Karpas-422 (cell line): Measurements from ENCODE around the gene WWTR1. TPM values are rescaled to one million over a fixed set of nuclear protein-coding genes. Genes with fewer than 3 reads are reported as not detected.

Experiments used
- DNase-seq: peaks from one replicate; pipeline ENCODE4 v3.0.0-alpha.2; 2015
- H2AFZ ChIP-seq: fragments of 200-600 bp; sonication (generic); 2 replicates; pipeline ENCODE4 v1.6.1; 2014; ENCODE audit warnings: antibody characterized with exemption, low read length, mixed read lengths
- H3K27ac ChIP-seq: fragments of 200-600 bp; sonication (generic); 2 replicates; pipeline ENCODE4 v1.5.1; 2014; ENCODE audit warnings: mild to moderate bottlenecking, low read length, moderate library complexity
- H3K27me3 ChIP-seq: fragments of 200-600 bp; sonication (generic); 2 replicates; pipeline ENCODE4 v1.6.1; 2014; ENCODE audit warnings: low read length, mixed read lengths
- H3K36me3 ChIP-seq: fragments of 200-600 bp; sonication (generic); 2 replicates; pipeline ENCODE4 v1.6.1; 2014; ENCODE audit warnings: low read length, mixed read lengths; ENCODE audit not compliant: insufficient read depth
- H3K4me1 ChIP-seq: fragments of 200-600 bp; sonication (generic); 2 replicates; pipeline ENCODE4 v1.6.1; 2014; ENCODE audit warnings: mild to moderate bottlenecking, low read length, mixed read lengths
- H3K4me2 ChIP-seq: fragments of 200-600 bp; sonication (generic); 2 replicates; pipeline ENCODE4 v1.6.1; 2014; ENCODE audit warnings: low read length, low read depth, mild to moderate bottlenecking; ENCODE audit not compliant: poor library complexity, severe bottlenecking
- H3K4me3 ChIP-seq: fragments of 200-600 bp; sonication (generic); 2 replicates; pipeline ENCODE4 v1.5.1; 2014; ENCODE audit warnings: mild to moderate bottlenecking, antibody characterized with exemption, low read length, mixed read lengths
- H3K79me2 ChIP-seq: fragments of 200-600 bp; sonication (generic); 2 replicates; pipeline ENCODE4 v1.6.1; 2014; ENCODE audit warnings: mild to moderate bottlenecking, low read length, mixed read lengths
- H3K9ac ChIP-seq: fragments of 200-600 bp; sonication (generic); 2 replicates; pipeline ENCODE4 v1.6.0; 2014; ENCODE audit warnings: low read length
- H3K9me2 ChIP-seq: fragments of 200-600 bp; sonication (generic), shearing (Covaris generic); replicated peaks from 2 replicates; pipeline ENCODE4 v1.6.0; 2014; ENCODE audit warnings: mild to moderate bottlenecking, low read length, moderate library complexity; ENCODE audit not compliant: insufficient read depth
- H3K9me3 ChIP-seq: fragments of 300-700, 200-600 bp; sonication (generic); 2 replicates; pipeline ENCODE4 v1.6.1; 2014; ENCODE audit warnings: low read length, mixed read lengths
- H4K20me1 ChIP-seq: fragments of 200-600 bp; sonication (generic); 2 replicates; pipeline ENCODE4 v1.6.1; 2014; ENCODE audit warnings: mild to moderate bottlenecking, antibody characterized with exemption, low read length, low read depth; ENCODE audit not compliant: insufficient read depth
- total RNA-seq: library from RNA; depleted of rRNA; stranded (reverse); fragments of >200 nt; shearing (Covaris generic); gene quantifications from 2 replicates; pipeline ENCODE4 v1.2.3, GENCODE V29; 2014; ENCODE audit warnings: low replicate concordance

Gene WWTR1
- total RNA-seq, 1 experiment from 2014 or later: 0.11 TPM

GRCh38 chr3:149555927-149556326, 101.9 kb downstream of the WWTR1 start:
- Histone ChIP-seq H3K9me2 (no peaks in the 10 kb centered on the region), H3K27ac (no peak overlapping the region), H3K9me3 (no peaks in the 10 kb centered on the region), H3K4me2 (no peak overlapping the region), H3K27me3 (no peaks in the 10 kb centered on the region), H3K36me3 (no peaks in the 10 kb centered on the region), H2AFZ (no peak overlapping the region), H4K20me1 (no peaks in the 10 kb centered on the region), H3K4me3 (no peak overlapping the region), H3K9ac (no peak overlapping the region), H3K79me2 (no peaks in the 10 kb centered on the region), H3K4me1 (no peaks in the 10 kb centered on the region)
- DNase-seq: no peak

- Histone ChIP-seq H4K20me1 (no peaks in the 10 kb centered on the region), H3K36me3 (no peaks in the 10 kb centered on the region), H3K79me2 (no peaks in the 10 kb centered on the region), H3K4me2 (no peak overlapping the region), H3K9ac (no peak overlapping the region), H2AFZ (no peak overlapping the region), H3K9me3 (no peaks in the 10 kb centered on the region), H3K27ac (no peak overlapping the region), H3K4me1 (no peaks in the 10 kb centered on the region), H3K4me3 (no peak overlapping the region), H3K9me2 (no peaks in the 10 kb centered on the region), H3K27me3 (no peaks in the 10 kb centered on the region)
- no peak for DNase-seq
Measured at GRCh38 chr3:149554826-149555225, 103.0 kb downstream of the WWTR1 start.

- Histone ChIP-seq H3K4me1 (no peaks in the 10 kb centered on the region), H3K27me3 (no peaks in the 10 kb centered on the region), H3K9ac (no peak overlapping the region), H3K79me2 (no peaks in the 10 kb centered on the region), H3K27ac (no peak overlapping the region), H3K36me3 (no peaks in the 10 kb centered on the region), H3K4me3 (no peak overlapping the region), H3K9me2 (no peaks in the 10 kb centered on the region), H3K4me2 (no peak overlapping the region), H4K20me1 (no peaks in the 10 kb centered on the region), H3K9me3 (no peaks in the 10 kb centered on the region), H2AFZ (no peak overlapping the region)
- no peak for DNase-seq
Measured at GRCh38 chr3:149553781-149554451, 103.9 kb downstream of the WWTR1 start.

GRCh38 chr3:149552700-149553099, 105.1 kb downstream of the WWTR1 start:
- no peak for DNase-seq
- no peak overlapping the region for H3K4me2 ChIP-seq
- no peaks in the 10 kb centered on the region for H3K36me3 ChIP-seq
- H3K27ac ChIP-seq: no peak overlapping the region
- no peaks in the 10 kb centered on the region for H3K79me2 ChIP-seq
- H3K4me1 ChIP-seq: no peaks in the 10 kb centered on the region
- H4K20me1 ChIP-seq: no peaks in the 10 kb centered on the region
- no peak overlapping the region for H3K4me3 ChIP-seq
- H3K27me3 ChIP-seq: no peaks in the 10 kb centered on the region
- no peak overlapping the region for H3K9ac ChIP-seq
- no peak overlapping the region for H2AFZ ChIP-seq
- H3K9me3 ChIP-seq: no peaks in the 10 kb centered on the region
- no peaks in the 10 kb centered on the region for H3K9me2 ChIP-seq

GRCh38 chr3:149551500-149551899, 106.3 kb downstream of the WWTR1 start:
- no peaks in the 10 kb centered on the region for H3K79me2 ChIP-seq
- H3K4me3 ChIP-seq: no peak overlapping the region
- H3K36me3 ChIP-seq: no peaks in the 10 kb centered on the region
- H3K27ac ChIP-seq: no peak overlapping the region
- no peak overlapping the region for H3K4me2 ChIP-seq
- H3K9me2 ChIP-seq: no peaks in the 10 kb centered on the region
- H3K4me1 ChIP-seq: no peaks in the 10 kb centered on the region
- DNase-seq: no peak
- H2AFZ ChIP-seq: no peak overlapping the region
- H3K9ac ChIP-seq: no peak overlapping the region
- no peaks in the 10 kb centered on the region for H4K20me1 ChIP-seq
- no peaks in the 10 kb centered on the region for H3K27me3 ChIP-seq
- no peaks in the 10 kb centered on the region for H3K9me3 ChIP-seq

GRCh38 chr3:149548669-149549065, 109.2 kb downstream of the WWTR1 start:
- Histone ChIP-seq H3K4me1 (no peaks in the 10 kb centered on the region), H4K20me1 (no peaks in the 10 kb centered on the region), H3K27me3 (no peaks in the 10 kb centered on the region), H3K4me3 (no peak overlapping the region), H3K9me2 (no peaks in the 10 kb centered on the region), H2AFZ (no peak overlapping the region), H3K9me3 (no peaks in the 10 kb centered on the region), H3K27ac (no peak overlapping the region), H3K4me2 (no peak overlapping the region), H3K79me2 (no peaks in the 10 kb centered on the region), H3K36me3 (no peaks in the 10 kb centered on the region), H3K9ac (no peak overlapping the region)
- no peak for DNase-seq

GRCh38 chr3:149547954-149548668, 109.7 kb downstream of the WWTR1 start:
- no peak overlapping the region for H3K9ac ChIP-seq
- H3K79me2 ChIP-seq: no peaks in the 10 kb centered on the region
- H3K4me1 ChIP-seq: no peaks in the 10 kb centered on the region
- no peak overlapping the region for H2AFZ ChIP-seq
- no peaks in the 10 kb centered on the region for H4K20me1 ChIP-seq
- no peak overlapping the region for H3K27ac ChIP-seq
- no peak overlapping the region for H3K4me2 ChIP-seq
- H3K9me2 ChIP-seq: no peaks in the 10 kb centered on the region
- no peak for DNase-seq
- no peaks in the 10 kb centered on the region for H3K27me3 ChIP-seq
- H3K36me3 ChIP-seq: no peaks in the 10 kb centered on the region
- H3K4me3 ChIP-seq: no peak overlapping the region
- no peaks in the 10 kb centered on the region for H3K9me3 ChIP-seq

- Histone ChIP-seq H3K36me3 (no peaks in the 10 kb centered on the region), H3K79me2 (no peaks in the 10 kb centered on the region), H3K27me3 (no peaks in the 10 kb centered on the region), H3K4me2 (no peak overlapping the region), H2AFZ (no peak overlapping the region), H3K4me1 (no peaks in the 10 kb centered on the region), H3K9me2 (no peaks in the 10 kb centered on the region), H3K27ac (no peak overlapping the region), H4K20me1 (no peaks in the 10 kb centered on the region), H3K4me3 (no peak overlapping the region), H3K9me3 (no peaks in the 10 kb centered on the region), H3K9ac (no peak overlapping the region)
- DNase-seq: no peak
Measured at GRCh38 chr3:149547413-149547812, 110.4 kb downstream of the WWTR1 start.
